Astrocyte (in vitro differentiated cells and primary cell): ENCODE measurements around the gene COX4I2. TPM values are rescaled to one million over a fixed set of nuclear protein-coding genes. Genes with fewer than 3 reads are reported as not detected.

Source experiments
- DNase-seq: peaks from one replicate; pipeline ENCODE4 v3.0.0-alpha.2; 2010; ENCODE audit warnings: low read depth
- FAIRE-seq: peaks from 2 replicates; lab custom pipeline; 2011; peaks lifted over from hg19 to GRCh38; lab: Jason Lieb, UNC
- H2AFZ ChIP-seq: 2 replicates; pipeline ENCODE4 v1.6.0; 2012; ENCODE audit warnings: low read depth, low read length, inconsistent platforms
- H3K27ac ChIP-seq: 2 replicates; pipeline ENCODE4 v1.5.1; 2011; ENCODE audit warnings: low read depth, low read length, inconsistent platforms
- H3K27me3 ChIP-seq: 2 replicates; pipeline ENCODE4 v1.6.0; 2011; ENCODE audit warnings: low read length, inconsistent platforms; ENCODE audit not compliant: insufficient read depth
- H3K36me3 ChIP-seq: 2 replicates; pipeline ENCODE4 v1.5.1; 2011; ENCODE audit warnings: low read length, inconsistent platforms; ENCODE audit not compliant: insufficient read depth
- H3K4me1 ChIP-seq: 2 replicates; pipeline ENCODE4 v1.5.1; 2011; ENCODE audit warnings: low read length, inconsistent platforms; ENCODE audit not compliant: insufficient read depth
- H3K4me2 ChIP-seq: 2 replicates; pipeline ENCODE4 v1.6.0; 2012; ENCODE audit warnings: low read length, inconsistent platforms
- H3K4me3 ChIP-seq: 2 replicates; pipeline ENCODE4 v1.5.1; 2011; ENCODE audit warnings: low read depth, mild to moderate bottlenecking, low read length, inconsistent platforms; ENCODE audit not compliant: insufficient read depth
- H3K79me2 ChIP-seq: 2 replicates; pipeline ENCODE4 v1.6.0; 2012; ENCODE audit warnings: mild to moderate bottlenecking, low read length, inconsistent platforms; ENCODE audit not compliant: insufficient read depth
- H3K9ac ChIP-seq: 2 replicates; pipeline ENCODE4 v1.6.0; 2012; ENCODE audit warnings: mild to moderate bottlenecking, low read length, inconsistent platforms
- H3K9me3 ChIP-seq: 2 replicates; pipeline ENCODE4 v1.5.1; 2012; ENCODE audit warnings: low read depth, mild to moderate bottlenecking, low read length, inconsistent platforms; ENCODE audit not compliant: insufficient read depth
- H4K20me1 ChIP-seq: 2 replicates; pipeline ENCODE4 v1.6.0; 2012; ENCODE audit warnings: low read length, inconsistent platforms; ENCODE audit not compliant: insufficient read depth
- H3K27ac Mint-ChIP-seq: one replicate; pipeline ENCODE4 v1.8.0; 2021; ENCODE audit warnings: mild to moderate bottlenecking, mixed read lengths; ENCODE audit not compliant: unreplicated experiment
- H3K27me3 Mint-ChIP-seq: one replicate; pipeline ENCODE4 v1.8.0; 2021; ENCODE audit warnings: low read depth, mixed read lengths; ENCODE audit not compliant: unreplicated experiment
- H3K36me3 Mint-ChIP-seq: one replicate; pipeline ENCODE4 v1.8.0; 2021; ENCODE audit warnings: low read depth, mixed read lengths; ENCODE audit not compliant: unreplicated experiment
- H3K4me1 Mint-ChIP-seq: one replicate; pipeline ENCODE4 v1.8.0; 2021; ENCODE audit warnings: low read depth, mixed read lengths; ENCODE audit not compliant: unreplicated experiment
- H3K4me3 Mint-ChIP-seq: one replicate; pipeline ENCODE4 v1.8.0; 2021; ENCODE audit warnings: mild to moderate bottlenecking, moderate library complexity, mixed read lengths; ENCODE audit not compliant: unreplicated experiment
- H3K9me3 Mint-ChIP-seq: one replicate; pipeline ENCODE4 v1.8.0; 2021; ENCODE audit warnings: mild to moderate bottlenecking, mixed read lengths; ENCODE audit not compliant: unreplicated experiment
- EZH2 ChIP-seq: IDR thresholded peaks from 2 replicates; pipeline ENCODE4 v1.6.1; 2012; ENCODE audit warnings: mild to moderate bottlenecking, low read length, inconsistent platforms; ENCODE audit not compliant: insufficient read depth
- total RNA-seq: library from RNA; stranded (reverse); gene quantifications from 2 replicates; pipeline ENCODE4 v1.2.1, GENCODE V29; 2021
- TF ChIP-seq, protein P1 (sequence below): IDR thresholded peaks from 2 replicates; pipeline ENCODE4 v1.5.1; 2011; ENCODE audit warnings: low read depth, mild to moderate bottlenecking, inconsistent platforms, low read length, moderate library complexity; ENCODE audit not compliant: insufficient read depth

COX4I2 gene
- total RNA-seq, 1 donor from 2014 or later, result not detected

DNA sequence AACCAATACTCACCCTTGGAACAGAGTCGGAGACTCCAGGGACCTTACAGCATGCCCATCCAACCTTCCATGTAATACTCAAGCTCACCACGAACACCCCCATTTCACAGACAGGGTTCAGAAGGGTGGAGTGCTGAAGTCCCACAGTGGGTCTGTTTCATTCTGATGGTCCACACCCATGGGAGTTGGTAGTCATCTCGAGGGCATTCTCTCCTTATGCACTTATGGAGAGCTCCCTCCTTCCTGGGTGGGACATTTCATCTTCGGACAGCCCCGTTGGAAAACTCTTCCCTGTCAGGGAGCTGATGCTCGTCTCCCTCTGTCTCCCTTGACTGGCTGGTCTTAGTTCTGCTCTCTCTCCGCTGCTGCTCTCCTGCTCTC lies 38.9 kb downstream of the COX4I2 start:
- H3K36me3 ChIP-seq, result peaks cover 14% of the 10 kb centered on the region
- no peaks in the 10 kb centered on the region for H3K27me3 ChIP-seq
- H3K9me3 ChIP-seq, result no peaks in the 10 kb centered on the region
- H3K4me1 ChIP-seq, result peaks cover 36% of the 10 kb centered on the region
- FAIRE-seq, result no peak
- no peak for DNase-seq
- H4K20me1 ChIP-seq, result peaks cover 58% of the 10 kb centered on the region
- no peak for TF ChIP-seq EZH2
- TF ChIP-seq, protein P1, sequence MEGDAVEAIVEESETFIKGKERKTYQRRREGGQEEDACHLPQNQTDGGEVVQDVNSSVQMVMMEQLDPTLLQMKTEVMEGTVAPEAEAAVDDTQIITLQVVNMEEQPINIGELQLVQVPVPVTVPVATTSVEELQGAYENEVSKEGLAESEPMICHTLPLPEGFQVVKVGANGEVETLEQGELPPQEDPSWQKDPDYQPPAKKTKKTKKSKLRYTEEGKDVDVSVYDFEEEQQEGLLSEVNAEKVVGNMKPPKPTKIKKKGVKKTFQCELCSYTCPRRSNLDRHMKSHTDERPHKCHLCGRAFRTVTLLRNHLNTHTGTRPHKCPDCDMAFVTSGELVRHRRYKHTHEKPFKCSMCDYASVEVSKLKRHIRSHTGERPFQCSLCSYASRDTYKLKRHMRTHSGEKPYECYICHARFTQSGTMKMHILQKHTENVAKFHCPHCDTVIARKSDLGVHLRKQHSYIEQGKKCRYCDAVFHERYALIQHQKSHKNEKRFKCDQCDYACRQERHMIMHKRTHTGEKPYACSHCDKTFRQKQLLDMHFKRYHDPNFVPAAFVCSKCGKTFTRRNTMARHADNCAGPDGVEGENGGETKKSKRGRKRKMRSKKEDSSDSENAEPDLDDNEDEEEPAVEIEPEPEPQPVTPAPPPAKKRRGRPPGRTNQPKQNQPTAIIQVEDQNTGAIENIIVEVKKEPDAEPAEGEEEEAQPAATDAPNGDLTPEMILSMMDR, result no peak
- no peaks in the 10 kb centered on the region for H3K9me3 Mint-ChIP-seq
- peaks cover 67% of the 10 kb centered on the region for H3K4me1 Mint-ChIP-seq
- no peak overlapping the region for H2AFZ ChIP-seq
- peak overlapping the region; percentile 10 for H3K4me3 Mint-ChIP-seq
- H3K4me3 ChIP-seq, result no peak overlapping the region
- H3K27ac ChIP-seq, result no peak overlapping the region
- H3K4me2 ChIP-seq, result no peak overlapping the region
- H3K36me3 Mint-ChIP-seq, result peaks cover 44% of the 10 kb centered on the region
- H3K27ac Mint-ChIP-seq, result peak overlapping the region; percentile 59
- H3K79me2 ChIP-seq, result peaks cover 89% of the 10 kb centered on the region
- no peak overlapping the region for H3K9ac ChIP-seq
- H3K27me3 Mint-ChIP-seq, result no peaks in the 10 kb centered on the region

DNA sequence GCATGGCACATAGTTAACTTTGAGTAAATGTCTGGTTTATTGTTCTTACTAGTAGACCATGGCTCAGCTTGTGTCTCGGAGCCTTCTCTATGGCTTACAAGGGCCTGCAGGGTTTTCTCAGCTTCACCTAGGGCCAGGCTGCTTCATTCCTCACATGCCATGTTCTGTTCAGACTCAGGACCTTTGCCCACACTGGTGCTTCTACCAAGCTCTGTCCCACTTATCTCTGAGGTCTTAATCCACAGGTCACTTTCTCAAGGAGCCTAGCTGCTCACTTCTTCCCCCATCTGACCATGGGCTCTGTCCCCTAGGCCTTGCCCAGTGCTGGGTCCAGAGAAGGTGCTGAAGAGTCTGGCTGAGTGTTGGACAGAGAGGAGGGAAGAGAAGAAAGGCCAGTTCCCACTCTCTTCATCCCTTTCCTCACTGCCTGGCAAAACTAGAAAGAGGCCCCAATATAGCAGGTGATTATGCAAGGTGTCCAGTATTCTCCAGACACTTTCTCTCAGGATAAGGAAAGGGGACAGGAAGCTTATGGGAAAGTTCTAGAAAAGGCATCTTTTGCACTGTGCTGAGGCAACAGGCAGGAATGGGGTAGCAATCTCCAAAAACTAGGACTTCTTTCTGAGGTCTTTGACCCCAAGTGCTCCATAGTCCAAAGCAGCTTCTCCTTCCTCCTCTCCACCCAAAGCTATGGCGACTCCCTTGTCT lies 40.0 kb downstream of the COX4I2 start:
- TF ChIP-seq EZH2, result no peak
- TF ChIP-seq, protein P1, result no peak
- Histone ChIP-seq H3K27ac (no peak overlapping the region), H3K27me3 (no peaks in the 10 kb centered on the region), H3K4me2 (no peak overlapping the region), H3K4me3 (no peak overlapping the region), H3K4me1 (peaks cover 36% of the 10 kb centered on the region), H3K79me2 (peaks cover 93% of the 10 kb centered on the region), H3K9ac (peak overlapping the region; percentile 7), H3K9me3 (no peaks in the 10 kb centered on the region), H3K36me3 (peaks cover 10% of the 10 kb centered on the region), H4K20me1 (peaks cover 56% of the 10 kb centered on the region), H2AFZ (no peak overlapping the region)
- Mint-ChIP-seq H3K36me3 (peaks cover 44% of the 10 kb centered on the region), H3K4me1 (peaks cover 68% of the 10 kb centered on the region), H3K9me3 (no peaks in the 10 kb centered on the region), H3K27ac (peak overlapping the region; percentile 94), H3K4me3 (peak overlapping the region; percentile 17), H3K27me3 (no peaks in the 10 kb centered on the region)
- DNase-seq, result no peak
- no peak for FAIRE-seq
